NCI-H1436 treated with DMSO at 0.1 percent for 48 hours (cell line): ENCODE data around the gene RCAN3.
"Not testable (repeated sequence)": the region's sequence is repeated elsewhere in the genome, so short reads cannot be mapped to it uniquely, and the experiment has no call there.

Experiments
- DNase-seq: peaks from one replicate; lab custom pipeline; 2025; lab: John Stamatoyannopoulos, UW

RCAN3 gene

GRCh38 chr1:24486331-24487065, 16.1 kb upstream of the RCAN3 start:
- DNase-seq: no peak

DNA sequence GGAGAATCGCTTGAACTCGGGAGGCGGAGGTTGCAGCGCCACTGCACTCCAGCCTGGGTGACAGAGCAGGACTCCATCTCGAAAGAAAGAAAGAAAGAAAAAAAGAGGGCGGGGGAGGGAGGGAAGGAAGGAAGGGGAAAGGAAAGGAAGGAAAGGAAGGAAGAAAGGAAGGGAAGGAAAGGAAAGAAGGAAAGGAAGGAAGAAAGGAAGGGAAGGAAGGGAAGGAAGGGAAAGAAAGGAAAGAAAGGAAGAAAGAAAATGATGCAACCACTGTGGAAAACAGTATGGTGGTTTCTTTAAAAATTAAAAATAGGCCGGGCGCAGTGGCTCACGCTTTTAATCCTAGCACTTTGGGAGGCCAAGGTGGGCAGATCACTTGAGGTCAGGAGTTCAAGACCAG, 15.2 kb upstream of the RCAN3 start:
- DNase-seq: no peak

DNA sequence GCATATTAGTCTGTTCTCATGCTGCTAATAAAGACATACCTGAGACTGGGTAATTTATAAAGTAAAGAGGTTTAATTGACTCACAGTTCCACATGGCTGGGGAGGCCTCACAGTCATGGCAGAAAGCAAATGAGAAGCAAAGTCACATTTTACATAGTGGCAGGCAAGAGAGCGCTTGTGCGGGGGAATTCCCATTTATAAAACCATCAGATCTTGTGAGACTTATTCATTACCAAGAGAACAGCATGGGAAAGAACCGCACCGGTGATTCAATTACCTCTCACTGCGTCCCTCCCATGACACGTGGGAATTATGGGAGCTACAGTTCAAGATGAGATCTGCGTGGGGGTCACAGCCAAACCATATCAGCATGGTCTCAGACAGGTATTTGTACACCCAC, 14.5 kb upstream of the RCAN3 start:
- DNase-seq: not testable (repeated sequence)

DNA sequence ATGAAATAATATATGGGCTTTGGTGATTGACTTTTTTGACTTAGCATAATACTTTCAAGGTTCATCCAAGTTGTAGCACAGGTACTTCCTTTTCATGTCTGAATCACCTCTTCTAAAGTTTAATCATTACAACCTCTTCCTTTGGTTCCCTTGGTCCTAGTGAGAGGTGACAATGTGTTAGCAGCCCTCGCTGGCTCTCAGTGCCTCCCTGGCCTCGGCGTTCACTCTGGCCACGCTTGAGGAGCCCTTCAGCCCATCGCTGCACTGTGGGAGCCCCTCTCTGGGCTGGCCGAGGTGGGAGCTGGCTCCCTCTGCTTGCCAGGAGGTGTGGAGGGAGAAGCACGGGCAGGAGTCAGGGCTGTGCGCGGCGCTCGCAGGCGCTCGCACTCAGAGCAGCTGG, 13.0 kb upstream of the RCAN3 start:
- DNase-seq: no peak

GRCh38 chr1:24490101-24490781, 12.4 kb upstream of the RCAN3 start:
- DNase-seq: no peak

GRCh38 chr1:24491577-24492360, 10.9 kb upstream of the RCAN3 start:
- DNase-seq: no peak

DNA sequence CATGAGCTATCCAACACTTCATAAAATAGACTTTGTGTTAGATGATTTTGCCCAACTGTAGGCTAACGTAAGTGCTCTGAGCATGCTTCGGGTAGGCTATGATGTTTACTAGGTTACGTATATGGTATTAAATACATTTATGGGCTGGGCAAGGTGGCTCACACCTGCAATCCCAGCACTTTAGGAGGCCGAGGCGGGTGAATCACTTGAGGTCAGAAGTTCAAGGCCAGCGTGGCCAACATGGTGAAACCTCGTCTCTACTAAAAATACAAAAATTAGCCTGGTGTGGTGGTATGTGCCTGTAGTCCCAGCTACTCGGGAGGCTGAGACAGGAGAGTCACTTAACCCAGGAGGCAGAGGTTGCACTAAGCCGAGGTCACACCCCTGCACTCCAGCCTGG, 9.7 kb upstream of the RCAN3 start:
- DNase-seq: not testable (repeated sequence)

- no peak for DNase-seq
Observed at GRCh38 chr1:24493785-24494184, 8.9 kb upstream of the RCAN3 start.

- no peak for DNase-seq
Observed at GRCh38 chr1:24498589-24498988, 4.0 kb upstream of the RCAN3 start.

DNA sequence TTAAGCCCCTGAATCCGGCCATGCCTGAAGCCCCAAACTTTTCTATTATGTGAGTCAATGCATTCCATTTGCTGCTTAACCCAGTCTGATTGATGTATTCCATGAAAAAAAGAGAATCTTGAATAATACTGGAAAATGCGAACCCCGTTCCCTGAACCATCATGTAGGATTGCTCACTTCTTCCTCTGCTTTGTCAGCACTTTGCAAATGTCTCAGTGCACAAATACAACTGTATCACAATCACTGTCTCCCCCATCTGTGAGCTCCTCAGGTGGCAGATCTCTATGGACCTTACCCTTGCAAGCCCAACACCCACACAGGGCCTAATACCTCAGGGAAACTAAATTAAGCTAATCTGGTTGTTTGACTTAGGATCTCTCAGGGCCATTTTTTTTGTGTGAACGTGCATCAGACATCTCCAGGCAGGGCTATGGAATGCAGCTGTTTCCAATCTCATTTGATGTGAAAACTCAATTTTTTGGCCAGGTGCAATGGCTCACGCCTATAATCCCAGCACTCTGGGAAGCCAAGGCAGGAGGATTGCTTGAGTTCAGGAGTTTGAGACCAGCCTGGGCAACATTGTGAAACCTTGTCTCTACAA, 2.1 kb upstream of the RCAN3 start:
- no peak for DNase-seq

DNA sequence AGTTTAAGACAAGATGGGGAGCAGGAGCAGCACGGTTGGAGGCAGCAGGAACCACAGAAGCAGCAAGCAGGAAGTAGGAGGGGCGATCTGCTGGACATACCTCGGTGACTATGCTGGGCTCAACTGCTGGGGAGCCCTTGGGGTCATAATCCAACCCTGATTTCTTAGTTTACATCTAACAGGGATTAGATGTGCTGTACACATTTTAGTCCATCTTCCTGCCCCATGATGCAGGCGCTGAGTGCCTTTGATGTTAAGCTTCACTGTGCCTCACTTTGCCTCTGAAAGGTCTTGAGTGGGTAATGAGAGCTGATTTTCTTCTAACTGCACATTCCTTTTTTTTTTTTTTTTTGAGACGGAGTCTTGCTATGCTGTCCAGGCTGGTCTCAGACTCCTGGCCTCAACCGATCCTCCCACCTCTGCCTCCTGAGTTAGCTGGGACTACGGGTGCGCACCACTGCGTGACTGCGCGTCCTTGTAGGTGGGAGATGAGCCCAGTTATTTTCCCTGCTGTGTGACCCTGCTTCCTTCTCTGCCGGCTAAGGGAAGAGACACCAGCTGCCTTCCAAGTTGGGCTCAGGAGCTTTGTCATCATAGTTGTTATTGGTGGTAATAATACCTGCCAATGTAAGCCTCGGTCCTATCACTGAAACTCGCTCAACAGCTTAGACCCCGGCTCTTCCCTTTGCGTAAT, 1.1 kb upstream of the RCAN3 start:
- no peak for DNase-seq

- DNase-seq: peak; percentile 42
Observed at GRCh38 chr1:24502065-24502708, 449 bp upstream of the RCAN3 start.

- DNase-seq: no peak
Observed at GRCh38 chr1:24503059-24503751, 569 bp downstream of the RCAN3 start.

- no peak for DNase-seq
Observed at GRCh38 chr1:24503870-24504523, 1.4 kb downstream of the RCAN3 start.

- DNase-seq: no peak
Observed at GRCh38 chr1:24504560-24504959, 1.9 kb downstream of the RCAN3 start.

DNA sequence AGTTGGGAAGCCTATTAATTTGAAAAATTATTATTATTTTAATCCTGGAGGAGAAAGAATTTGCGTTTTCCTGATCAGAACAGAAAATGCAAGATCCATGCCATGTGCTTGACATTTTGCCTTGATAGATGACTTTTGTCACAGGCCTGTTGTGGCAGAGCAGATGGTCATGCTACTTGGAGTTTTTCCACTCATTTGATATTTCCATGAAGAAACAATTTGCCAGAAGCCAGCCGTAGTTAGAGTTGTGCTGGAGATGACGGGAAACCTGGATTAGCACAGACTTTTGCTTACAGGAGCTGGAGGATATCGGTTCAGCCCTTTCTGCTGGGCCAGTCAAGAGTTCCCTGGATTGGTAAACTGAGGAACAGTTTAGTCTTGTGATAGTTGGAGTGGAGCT, 3.2 kb downstream of the RCAN3 start:
- DNase-seq: no peak

- DNase-seq: no peak
Observed at GRCh38 chr1:24506691-24507381, 4.2 kb downstream of the RCAN3 start.

DNA sequence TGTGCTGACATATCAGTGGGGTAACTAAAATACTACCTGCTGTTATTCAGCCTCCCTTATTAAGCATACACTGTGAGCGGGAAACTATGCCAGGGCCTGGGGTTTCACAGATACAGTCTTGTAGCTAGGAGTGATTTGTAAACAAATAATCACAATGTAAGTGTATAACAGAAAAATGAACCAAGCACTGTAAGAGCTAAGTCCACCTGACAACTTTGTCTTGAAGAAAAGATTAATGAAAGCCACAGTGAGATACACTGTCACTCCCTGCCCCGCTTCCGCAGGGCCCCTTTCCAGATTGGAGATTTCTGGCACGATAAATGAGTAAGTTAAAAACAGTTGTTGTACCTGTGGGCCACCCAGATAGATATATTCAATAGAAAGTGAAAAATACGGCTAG, 4.8 kb downstream of the RCAN3 start:
- no peak for DNase-seq

DNA sequence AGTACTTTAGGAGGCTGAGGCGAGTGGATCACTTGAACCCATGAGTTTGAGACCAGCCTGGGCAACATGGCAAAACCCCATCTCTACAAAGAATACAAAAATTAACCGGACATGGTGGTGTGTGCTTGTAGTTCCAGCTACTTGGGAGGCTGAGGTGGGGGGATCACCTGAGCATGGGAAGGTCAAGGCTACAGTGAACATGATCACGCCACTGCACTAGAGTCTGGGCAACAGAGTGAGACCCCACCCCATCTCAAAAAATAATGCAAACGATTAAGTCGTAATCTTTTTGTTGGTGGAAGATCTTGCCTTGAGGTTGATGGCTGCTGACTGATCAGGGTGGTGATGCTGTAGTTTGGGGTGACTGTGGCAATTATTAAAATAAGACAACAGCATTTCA, 6.3 kb downstream of the RCAN3 start:
- no peak for DNase-seq

DNA sequence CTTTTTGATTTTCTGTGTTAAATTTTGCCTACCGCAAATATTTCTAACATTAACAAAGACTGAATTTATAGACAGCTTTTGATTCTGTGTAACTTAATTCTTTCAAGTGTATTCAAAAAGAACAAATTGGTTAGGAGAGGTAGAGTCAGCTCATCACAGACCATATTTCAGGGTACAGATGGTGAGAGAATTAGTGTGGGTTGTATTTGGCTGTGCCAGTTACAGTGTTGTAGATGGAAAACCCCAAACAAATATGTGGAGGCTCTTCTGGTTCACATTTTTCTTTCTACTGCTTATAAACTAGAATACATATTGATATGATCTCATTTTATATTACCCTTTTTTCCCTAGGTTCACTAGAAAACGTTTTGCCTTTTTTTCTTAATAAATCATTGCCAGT, 11.1 kb downstream of the RCAN3 start:
- DNase-seq: no peak
